Panc1 (cell line): ENCODE measurements around the gene AP5Z1. TPM values are rescaled to one million over a fixed set of nuclear protein-coding genes. Genes with fewer than 3 reads are reported as not detected.

ENCODE experiments used
- ATAC-seq: fragments of 200-7000 bp; cut with Tn5 transposase; 2 replicates; pipeline ENCODE4 v1.9.1; 2020; ENCODE audit warnings: mild to moderate bottlenecking, moderate library complexity
- BruUV-seq: library from RNA; stranded (reverse); fragments of 400-500 nt; replicated peaks from 2 replicates; lab custom pipeline; 2021; lab: Mats Ljungman, UMichigan
- CTCF ChIA-PET: fragments of 300-600 bp; sonication (Branson Sonifier 250); formaldehyde crosslinking; loops from one replicate; lab custom pipeline; 2022; ENCODE audit warnings: antibody characterized with exemption; lab: Charles Lee
- POLR2A ChIA-PET: fragments of 300-600 bp; sonication (Branson Sonifier 250); formaldehyde crosslinking; loops from one replicate; lab custom pipeline; 2022; ENCODE audit warnings: antibody characterized with exemption; lab: Charles Lee
- DNase-seq: peaks from one replicate; pipeline ENCODE4 v3.0.0-alpha.2; 2010; ENCODE audit warnings: low read depth, low spot score
- H3K27ac ChIP-seq: 2 replicates; pipeline ENCODE4 v1.5.1; 2011; ENCODE audit warnings: mild to moderate bottlenecking, low read length, inconsistent platforms
- H3K27me3 ChIP-seq: fragments of 200-500 bp; sonication (Bioruptor generic); 2 replicates; pipeline ENCODE4 v1.6.0; 2014; ENCODE audit warnings: low read length, inconsistent platforms; ENCODE audit not compliant: control insufficient read depth, insufficient read depth
- H3K36me3 ChIP-seq: fragments of 200-500 bp; sonication (Bioruptor generic); 2 replicates; pipeline ENCODE4 v1.5.1; 2014; ENCODE audit warnings: inconsistent platforms, mild to moderate bottlenecking, low read length, moderate library complexity; ENCODE audit not compliant: control insufficient read depth, insufficient read depth
- H3K4me1 ChIP-seq: 2 replicates; pipeline ENCODE4 v1.5.1; 2011; ENCODE audit warnings: inconsistent platforms, mild to moderate bottlenecking, low read length, moderate library complexity; ENCODE audit not compliant: control insufficient read depth, insufficient read depth
- H3K4me3 ChIP-seq, 2 experiments: 2 replicates each; pipeline ENCODE4 v1.5.1; 2011 to 2012; ENCODE audit warnings: low read depth in 2 of 2, low read length in 2 of 2, mild to moderate bottlenecking in 2 of 2, inconsistent platforms in 1 of 2, moderate library complexity in 1 of 2
- H3K9me3 ChIP-seq: fragments of 200-500 bp; sonication (Bioruptor generic); 2 replicates; pipeline ENCODE4 v1.5.1; 2014; ENCODE audit warnings: low read depth, mild to moderate bottlenecking, inconsistent platforms, low read length, moderate library complexity; ENCODE audit not compliant: control insufficient read depth, insufficient read depth
- POLR2AphosphoS5 ChIP-seq: IDR thresholded peaks from 2 replicates; pipeline ENCODE4 v1.6.1; 2012; ENCODE audit warnings: mild to moderate bottlenecking, low read depth, low read length, moderate library complexity
- SIN3A ChIP-seq: IDR thresholded peaks from 2 replicates; pipeline ENCODE4 v1.6.1; 2012; ENCODE audit warnings: low read depth, mild to moderate bottlenecking, low read length, moderate library complexity, borderline replicate concordance; ENCODE audit not compliant: insufficient read depth
- TCF7L2 ChIP-seq: IDR thresholded peaks from 2 replicates; pipeline ENCODE4 v1.6.1; 2011; ENCODE audit warnings: mild to moderate bottlenecking, low read depth, low read length, inconsistent platforms
- in situ Hi-C: cut with HindIII; loops from 2 replicates; pipeline ENCODE4 v1.10.0; 2016; ENCODE audit warnings: low sequenced_read_pairs, low pct_unique_long_range_greater_than_20kb
- intact Hi-C: fragments of 100-400 bp; cut with micrococcal nuclease; formaldehyde crosslinking; loops from one replicate; pipeline ENCODE4 v1.10.0; 2022; ENCODE audit not compliant: unreplicated experiment
- total RNA-seq: library from RNA; stranded (reverse); gene quantifications from one replicate; pipeline ENCODE4 v1.2.1, GENCODE V29; 2021; ENCODE audit not compliant: unreplicated experiment
- TF ChIP-seq, protein P1 (sequence below), 2 experiments: IDR thresholded peaks; 2 replicates each; pipeline ENCODE4 v1.6.1; 2011 to 2012; ENCODE audit warnings: low read depth in 2 of 2, control low read depth in 1 of 2, low read length in 1 of 2, mild to moderate bottlenecking in 1 of 2, moderate library complexity in 1 of 2; ENCODE audit not compliant: insufficient read depth in 1 of 2
- TF ChIP-seq, protein P2 (sequence below): fragments of 450-650 bp; IDR thresholded peaks from 2 replicates; pipeline ENCODE4 v1.5.1; 2017; ENCODE audit warnings: mild to moderate bottlenecking

Gene AP5Z1
- total RNA-seq, 1 experiment from 2014 or later: 100.0 TPM

DNA sequence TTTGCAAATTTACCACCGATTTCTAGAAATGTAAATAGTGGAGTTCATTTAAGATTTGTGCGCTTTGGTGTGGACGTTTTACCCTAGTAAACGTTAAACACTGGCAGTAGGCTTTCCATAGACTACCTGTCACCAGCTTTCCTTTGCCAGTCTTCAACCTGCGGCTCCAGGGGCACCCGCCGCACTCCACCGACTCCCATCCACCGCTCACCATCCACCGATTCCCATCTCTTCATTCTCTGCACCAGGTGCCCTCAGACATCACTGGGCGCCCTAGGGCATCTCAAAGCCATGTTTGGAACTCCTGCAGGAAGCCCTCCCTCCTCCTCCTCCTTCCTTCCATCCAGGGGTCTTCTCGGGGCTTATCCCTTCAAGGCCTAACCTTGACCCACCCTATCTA lies 1.4 kb upstream of the AP5Z1 start:
- in situ Hi-C loops: no loop called here
- ChIA-PET POLR2A (no interaction called here), CTCF (no interaction called here)
- Histone ChIP-seq H3K27me3 (no peaks in the 10 kb centered on the region), H3K36me3 (peaks cover 2% of the 10 kb centered on the region; the same call in 1 of the 2 replicates), H3K4me1 (peaks cover 23% of the 10 kb centered on the region), H3K4me3 (peak overlapping the region; percentile 85 to 98; a peak in 3 of 4 replicates), H3K9me3 (no peaks in the 10 kb centered on the region), H3K27ac (peak overlapping the region; percentile 93)
- no peak for ATAC-seq
- TF ChIP-seq, protein P1, sequence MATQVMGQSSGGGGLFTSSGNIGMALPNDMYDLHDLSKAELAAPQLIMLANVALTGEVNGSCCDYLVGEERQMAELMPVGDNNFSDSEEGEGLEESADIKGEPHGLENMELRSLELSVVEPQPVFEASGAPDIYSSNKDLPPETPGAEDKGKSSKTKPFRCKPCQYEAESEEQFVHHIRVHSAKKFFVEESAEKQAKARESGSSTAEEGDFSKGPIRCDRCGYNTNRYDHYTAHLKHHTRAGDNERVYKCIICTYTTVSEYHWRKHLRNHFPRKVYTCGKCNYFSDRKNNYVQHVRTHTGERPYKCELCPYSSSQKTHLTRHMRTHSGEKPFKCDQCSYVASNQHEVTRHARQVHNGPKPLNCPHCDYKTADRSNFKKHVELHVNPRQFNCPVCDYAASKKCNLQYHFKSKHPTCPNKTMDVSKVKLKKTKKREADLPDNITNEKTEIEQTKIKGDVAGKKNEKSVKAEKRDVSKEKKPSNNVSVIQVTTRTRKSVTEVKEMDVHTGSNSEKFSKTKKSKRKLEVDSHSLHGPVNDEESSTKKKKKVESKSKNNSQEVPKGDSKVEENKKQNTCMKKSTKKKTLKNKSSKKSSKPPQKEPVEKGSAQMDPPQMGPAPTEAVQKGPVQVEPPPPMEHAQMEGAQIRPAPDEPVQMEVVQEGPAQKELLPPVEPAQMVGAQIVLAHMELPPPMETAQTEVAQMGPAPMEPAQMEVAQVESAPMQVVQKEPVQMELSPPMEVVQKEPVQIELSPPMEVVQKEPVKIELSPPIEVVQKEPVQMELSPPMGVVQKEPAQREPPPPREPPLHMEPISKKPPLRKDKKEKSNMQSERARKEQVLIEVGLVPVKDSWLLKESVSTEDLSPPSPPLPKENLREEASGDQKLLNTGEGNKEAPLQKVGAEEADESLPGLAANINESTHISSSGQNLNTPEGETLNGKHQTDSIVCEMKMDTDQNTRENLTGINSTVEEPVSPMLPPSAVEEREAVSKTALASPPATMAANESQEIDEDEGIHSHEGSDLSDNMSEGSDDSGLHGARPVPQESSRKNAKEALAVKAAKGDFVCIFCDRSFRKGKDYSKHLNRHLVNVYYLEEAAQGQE (IDR thresholded peaks at IDR 0.05; ENCODE audit: insufficient read depth in 1 of 2, low read depth in 2 of 2, low read length in 1 of 2): no peak
- TF ChIP-seq SIN3A (no peak), TCF7L2 (no peak), POLR2AphosphoS5 (no peak)
- TF ChIP-seq, protein P2, sequence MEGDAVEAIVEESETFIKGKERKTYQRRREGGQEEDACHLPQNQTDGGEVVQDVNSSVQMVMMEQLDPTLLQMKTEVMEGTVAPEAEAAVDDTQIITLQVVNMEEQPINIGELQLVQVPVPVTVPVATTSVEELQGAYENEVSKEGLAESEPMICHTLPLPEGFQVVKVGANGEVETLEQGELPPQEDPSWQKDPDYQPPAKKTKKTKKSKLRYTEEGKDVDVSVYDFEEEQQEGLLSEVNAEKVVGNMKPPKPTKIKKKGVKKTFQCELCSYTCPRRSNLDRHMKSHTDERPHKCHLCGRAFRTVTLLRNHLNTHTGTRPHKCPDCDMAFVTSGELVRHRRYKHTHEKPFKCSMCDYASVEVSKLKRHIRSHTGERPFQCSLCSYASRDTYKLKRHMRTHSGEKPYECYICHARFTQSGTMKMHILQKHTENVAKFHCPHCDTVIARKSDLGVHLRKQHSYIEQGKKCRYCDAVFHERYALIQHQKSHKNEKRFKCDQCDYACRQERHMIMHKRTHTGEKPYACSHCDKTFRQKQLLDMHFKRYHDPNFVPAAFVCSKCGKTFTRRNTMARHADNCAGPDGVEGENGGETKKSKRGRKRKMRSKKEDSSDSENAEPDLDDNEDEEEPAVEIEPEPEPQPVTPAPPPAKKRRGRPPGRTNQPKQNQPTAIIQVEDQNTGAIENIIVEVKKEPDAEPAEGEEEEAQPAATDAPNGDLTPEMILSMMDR: no peak
- intact Hi-C loops: no loop called here
- no peak for DNase-seq
- BruUV-seq: no TSS peak

DNA sequence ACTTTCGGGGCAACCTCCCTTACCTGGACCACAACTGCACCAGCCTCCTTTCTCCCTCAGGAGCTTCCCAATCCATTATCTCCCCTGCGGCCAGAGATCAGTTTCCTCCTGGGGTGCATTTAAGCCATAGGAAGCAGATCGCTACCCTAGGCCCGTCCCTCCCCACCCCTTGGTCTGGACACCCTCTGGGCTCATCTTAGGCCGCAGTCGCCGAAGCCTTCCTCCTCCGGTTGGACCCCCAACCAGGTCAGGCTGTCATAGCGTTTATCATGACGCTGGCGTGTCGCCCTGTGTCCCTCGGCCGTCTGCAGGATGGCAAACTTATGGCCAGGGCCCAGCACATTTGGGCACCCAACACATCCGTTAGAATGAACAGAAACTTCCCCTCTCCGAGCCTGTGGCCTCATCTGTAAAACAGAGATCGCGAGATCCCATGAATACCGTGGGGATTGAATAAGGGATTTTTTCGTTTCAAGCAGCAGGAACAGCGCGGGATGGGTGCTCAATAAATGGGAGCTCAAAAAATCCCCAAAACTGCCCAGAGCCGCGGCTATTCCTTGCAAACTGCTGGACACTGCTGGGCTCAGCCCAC lies 669 bp upstream of the AP5Z1 start:
- intact Hi-C loops: no loop called here
- Histone ChIP-seq H3K4me1 (peaks cover 23% of the 10 kb centered on the region), H3K4me3 (peak overlapping the region; percentile 85 to 98), H3K36me3 (peaks cover 2% of the 10 kb centered on the region; the same call in 1 of the 2 replicates), H3K27ac (peak overlapping the region; percentile 93), H3K9me3 (no peaks in the 10 kb centered on the region), H3K27me3 (no peaks in the 10 kb centered on the region)
- peak; percentile 36 for DNase-seq
- TF ChIP-seq, protein P1 (IDR thresholded peaks at IDR 0.05; ENCODE audit: insufficient read depth in 1 of 2, low read depth in 2 of 2, low read length in 1 of 2): no peak
- no peak for TF ChIP-seq SIN3A
- TF ChIP-seq, protein P2: no peak
- TF ChIP-seq TCF7L2: no peak
- TF ChIP-seq POLR2AphosphoS5: no peak
- ChIA-PET CTCF (no interaction called here), POLR2A (interaction anchor here (0.6 to 0.9 kb wide), 3 partner anchors 17 to 133 kb away, joined by 3 to 10 read pairs (median 3); no protein-coding TSS in a partner anchor)
- peak; percentile 63 for ATAC-seq
- TSS peak; percentile 98 for BruUV-seq
- in situ Hi-C loops: no loop called here
